Spleen (tissue), 13 donors: Measurements from ENCODE around the gene ATP10A. TPM values are rescaled to one million over a fixed set of nuclear protein-coding genes. Genes with fewer than 3 reads are reported as not detected.

Experiments used
- DNase-seq: peaks from one replicate; pipeline ENCODE4 v3.0.0-alpha.2; 2020
- H3K27ac ChIP-seq, 8 donors: fragments of 200-600 bp; sonication (generic) in 7 of 8; 1 replicate in 4 of 8; 2 replicates in 4 of 8; pipeline versions ENCODE4 v1.5.0 to v1.8.0; 2016 to 2021; ENCODE audit warnings: inconsistent platforms in 4 of 8, mild to moderate bottlenecking in 4 of 8, moderate library complexity in 1 of 8
- H3K27me3 ChIP-seq, 7 donors: fragments of 200-600 bp; sonication (generic) in 6 of 7; replicated peaks in 1 of 7; 1 replicate in 4 of 7; 2 replicates in 3 of 7; pipeline versions ENCODE4 v1.5.0 to v1.8.0; 2016 to 2021; ENCODE audit warnings: inconsistent platforms in 3 of 7, mild to moderate bottlenecking in 1 of 7
- H3K36me3 ChIP-seq, 6 donors: fragments of 200-600 bp; sonication (generic) in 5 of 6; 1 replicate in 4 of 6; 2 replicates in 2 of 6; pipeline versions ENCODE4 v1.5.0 to v1.8.0; 2016 to 2021; ENCODE audit warnings: inconsistent platforms in 2 of 6
- H3K4me1 ChIP-seq, 6 donors: fragments of 200-600 bp; sonication (generic) in 5 of 6; 1 replicate in 3 of 6; 2 replicates in 3 of 6; pipeline versions ENCODE4 v1.5.0 to v1.8.0; 2016 to 2021; ENCODE audit warnings: inconsistent platforms in 3 of 6
- H3K4me3 ChIP-seq, 8 donors: fragments of 200-600 bp; sonication (generic) in 7 of 8; 1 replicate in 4 of 8; 2 replicates in 4 of 8; pipeline versions ENCODE4 v1.5.0 to v1.8.0; 2016 to 2021; ENCODE audit warnings: inconsistent platforms in 4 of 8, mild to moderate bottlenecking in 4 of 8, moderate library complexity in 2 of 8
- H3K9me3 ChIP-seq, 8 donors: fragments of 200-600 bp; sonication (generic) in 7 of 8; 1 replicate in 4 of 8; 2 replicates in 4 of 8; pipeline versions ENCODE4 v1.5.0 to v1.8.0; 2016 to 2021; ENCODE audit warnings: inconsistent platforms in 4 of 8
- POLR2A ChIP-seq, 3 donors: fragments of 450-650 bp; IDR thresholded peaks; one replicate each; pipeline ENCODE4 v1.5.1; 2017; ENCODE audit warnings: antibody characterized with exemption in 3 of 3, mild to moderate bottlenecking in 1 of 3
- POLR2AphosphoS5 ChIP-seq, 3 donors: sonication (generic); formaldehyde crosslinking; IDR thresholded peaks; one replicate each; pipeline ENCODE4 v1.5.1; 2017; ENCODE audit warnings: antibody characterized with exemption in 3 of 3
- WGBS, 5 donors: extraction: QIAGEN DNeasy Blood & Tissue Kit in 3 of 5; methylation state at CpG; one replicate each; pipeline versions ENCODE4 v1.1.5 to v1.1.7; 2013 to 2018; 5-methylcytosine and 5-hydroxymethylcytosine counted together
- intact Hi-C: fragments of 100-400 bp; cut with DNase I; formaldehyde crosslinking; loops from one replicate; pipeline ENCODE4 v1.15.0; 2023; ENCODE audit warnings: low total_unique reads
- long read RNA-seq, 2 donors: transcript quantifications; one replicate each; lab custom pipeline, GENCODE V29; 2026
- polyA plus RNA-seq, 3 donors: library from polyadenylated mRNA; stranded (reverse); fragments of 200-250 nt; gene quantifications; one replicate each; pipeline ENCODE4 v1.2.1, GENCODE V29; 2013
- total RNA-seq, 7 donors: library from RNA; depleted of rRNA in 3 of 7; stranded (reverse); fragments of >200 nt in 3 of 7; fragmentation: NEBNext Ultra II Directional in 4 of 7; extraction: Animal tissue kit (Norgen Biotek cat#: 25700) in 4 of 7; gene quantifications; one replicate each; pipeline versions ENCODE4 v1.1.0 to v1.2.1, GENCODE V29; 2016 to 2021
- TF ChIP-seq, protein P1 (sequence below), 11 experiments: fragments of 200-600 bp in 7 of 11; fragments of 450-650 bp in 4 of 11; sonication (generic) in 4 of 11; IDR thresholded peaks in 8 of 11; conservative IDR thresholded peaks in 3 of 11; 1 replicate in 7 of 11; 2 replicates in 4 of 11; pipeline versions ENCODE4 v1.4.0 to v1.8.0; 2016 to 2021; ENCODE audit warnings: antibody characterized with exemption in 11 of 11, inconsistent platforms in 4 of 11, mild to moderate bottlenecking in 1 of 11
- donor health status: healthy with polysubstance abuse.
- donor health status: DM: no; HTN: no; CAD: no; lungs with moderate emphysema.
- donor health status: DM: no; HTN: no; CAD: no.
- donor health status: Bipolar disorder and iron deficiency.
- donor health status: healthy.
- donor health status: DM: no; HTN: no; CAD: no.
- donor health status: DM: yes; HTN: yes; CAD: no.

Gene ATP10A, protein sequence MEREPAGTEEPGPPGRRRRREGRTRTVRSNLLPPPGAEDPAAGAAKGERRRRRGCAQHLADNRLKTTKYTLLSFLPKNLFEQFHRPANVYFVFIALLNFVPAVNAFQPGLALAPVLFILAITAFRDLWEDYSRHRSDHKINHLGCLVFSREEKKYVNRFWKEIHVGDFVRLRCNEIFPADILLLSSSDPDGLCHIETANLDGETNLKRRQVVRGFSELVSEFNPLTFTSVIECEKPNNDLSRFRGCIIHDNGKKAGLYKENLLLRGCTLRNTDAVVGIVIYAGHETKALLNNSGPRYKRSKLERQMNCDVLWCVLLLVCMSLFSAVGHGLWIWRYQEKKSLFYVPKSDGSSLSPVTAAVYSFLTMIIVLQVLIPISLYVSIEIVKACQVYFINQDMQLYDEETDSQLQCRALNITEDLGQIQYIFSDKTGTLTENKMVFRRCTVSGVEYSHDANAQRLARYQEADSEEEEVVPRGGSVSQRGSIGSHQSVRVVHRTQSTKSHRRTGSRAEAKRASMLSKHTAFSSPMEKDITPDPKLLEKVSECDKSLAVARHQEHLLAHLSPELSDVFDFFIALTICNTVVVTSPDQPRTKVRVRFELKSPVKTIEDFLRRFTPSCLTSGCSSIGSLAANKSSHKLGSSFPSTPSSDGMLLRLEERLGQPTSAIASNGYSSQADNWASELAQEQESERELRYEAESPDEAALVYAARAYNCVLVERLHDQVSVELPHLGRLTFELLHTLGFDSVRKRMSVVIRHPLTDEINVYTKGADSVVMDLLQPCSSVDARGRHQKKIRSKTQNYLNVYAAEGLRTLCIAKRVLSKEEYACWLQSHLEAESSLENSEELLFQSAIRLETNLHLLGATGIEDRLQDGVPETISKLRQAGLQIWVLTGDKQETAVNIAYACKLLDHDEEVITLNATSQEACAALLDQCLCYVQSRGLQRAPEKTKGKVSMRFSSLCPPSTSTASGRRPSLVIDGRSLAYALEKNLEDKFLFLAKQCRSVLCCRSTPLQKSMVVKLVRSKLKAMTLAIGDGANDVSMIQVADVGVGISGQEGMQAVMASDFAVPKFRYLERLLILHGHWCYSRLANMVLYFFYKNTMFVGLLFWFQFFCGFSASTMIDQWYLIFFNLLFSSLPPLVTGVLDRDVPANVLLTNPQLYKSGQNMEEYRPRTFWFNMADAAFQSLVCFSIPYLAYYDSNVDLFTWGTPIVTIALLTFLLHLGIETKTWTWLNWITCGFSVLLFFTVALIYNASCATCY (N-terminal part only)
- total RNA-seq: 1 to 10 TPM; 1.8 to 8.6 (median 4.5) TPM
- 1 to 10 TPM in 1 of 3 donors, under 1 TPM in 2; 0.54 to 1.0 (median 0.64) TPM for polyA plus RNA-seq
- long read RNA-seq, donor 1: 0 reads
- long read RNA-seq, donor 2: 0 reads

DNA sequence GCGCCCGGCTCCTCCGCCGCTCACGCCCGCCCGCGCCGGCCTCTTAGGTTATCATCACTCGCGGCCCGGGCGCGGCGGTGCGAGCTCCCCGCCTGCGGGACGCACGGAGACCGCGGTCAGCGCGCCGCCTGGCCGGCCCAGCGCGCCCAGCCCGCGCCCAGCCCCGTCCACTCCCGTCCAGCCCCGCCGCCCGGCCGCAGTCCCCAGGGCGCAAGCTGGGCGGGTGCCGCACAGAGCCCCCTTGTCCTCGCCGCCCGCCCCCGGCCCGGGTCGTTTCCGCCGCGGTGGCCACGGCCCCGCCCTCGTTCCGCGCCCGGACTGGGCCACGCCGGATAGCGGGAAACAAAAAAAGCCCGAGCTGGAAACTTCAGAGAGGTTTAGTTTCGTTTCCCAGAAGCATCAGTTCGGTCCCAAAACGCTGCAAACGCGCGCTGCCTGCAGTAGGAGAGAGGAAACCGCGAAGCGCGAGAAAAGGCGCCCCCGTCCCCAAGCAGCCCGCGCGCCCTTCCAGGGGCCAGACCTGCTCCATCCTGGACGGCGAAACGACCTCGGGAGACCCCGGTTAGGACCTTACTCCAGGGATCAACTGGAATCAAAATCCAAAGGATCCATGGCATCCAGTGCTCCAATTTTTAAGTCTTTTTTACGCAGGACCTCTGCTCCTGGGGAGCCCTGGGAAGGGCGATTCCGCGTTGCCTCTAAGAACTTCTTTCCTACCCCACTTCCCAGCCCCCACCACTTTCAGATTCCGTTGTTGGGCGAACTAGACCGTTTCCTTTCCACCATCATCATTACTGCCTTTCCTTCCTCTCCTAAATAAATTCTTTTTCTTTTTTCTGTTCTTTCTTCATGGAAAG lies at the start of gene ATP10A:
Gene ATP10A (minus strand): TSS at position 217 of the 857 bp plus-strand sequence. CDS start 231 bp downstream, outside the sequence.
- 1 to 10% (median 2%) methylated on average over 30 to 85 of the region's 85 CpGs for WGBS, 5 donors
- Histone ChIP-seq H3K27me3 (peaks cover 2 to 66% (median 20%) of the 10 kb centered on the region in 7 donors), H3K36me3 (no peaks in the 10 kb centered on the region), H3K9me3 (no peaks in the 10 kb centered on the region), H3K27ac (peak within 1 kb of the TSS in 6 of 8 donors; percentile 20 to 77 (median 60)), H3K4me1 (peaks cover 6 to 53% (median 23%) of the 10 kb centered on the region in 6 donors), H3K4me3 (peak within 1 kb of the TSS; percentile 35 to 80 (median 56))
- intact Hi-C loops: no loop called here
- TF ChIP-seq POLR2A (IDR thresholded peaks at IDR 0.05): no peak
- TF ChIP-seq, protein P1, sequence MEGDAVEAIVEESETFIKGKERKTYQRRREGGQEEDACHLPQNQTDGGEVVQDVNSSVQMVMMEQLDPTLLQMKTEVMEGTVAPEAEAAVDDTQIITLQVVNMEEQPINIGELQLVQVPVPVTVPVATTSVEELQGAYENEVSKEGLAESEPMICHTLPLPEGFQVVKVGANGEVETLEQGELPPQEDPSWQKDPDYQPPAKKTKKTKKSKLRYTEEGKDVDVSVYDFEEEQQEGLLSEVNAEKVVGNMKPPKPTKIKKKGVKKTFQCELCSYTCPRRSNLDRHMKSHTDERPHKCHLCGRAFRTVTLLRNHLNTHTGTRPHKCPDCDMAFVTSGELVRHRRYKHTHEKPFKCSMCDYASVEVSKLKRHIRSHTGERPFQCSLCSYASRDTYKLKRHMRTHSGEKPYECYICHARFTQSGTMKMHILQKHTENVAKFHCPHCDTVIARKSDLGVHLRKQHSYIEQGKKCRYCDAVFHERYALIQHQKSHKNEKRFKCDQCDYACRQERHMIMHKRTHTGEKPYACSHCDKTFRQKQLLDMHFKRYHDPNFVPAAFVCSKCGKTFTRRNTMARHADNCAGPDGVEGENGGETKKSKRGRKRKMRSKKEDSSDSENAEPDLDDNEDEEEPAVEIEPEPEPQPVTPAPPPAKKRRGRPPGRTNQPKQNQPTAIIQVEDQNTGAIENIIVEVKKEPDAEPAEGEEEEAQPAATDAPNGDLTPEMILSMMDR (IDR thresholded peaks at IDR 0.05 in 8 of 11, conservative IDR thresholded peaks at IDR 0.05 in 3 of 11): no peak
- no peak for TF ChIP-seq POLR2AphosphoS5 (IDR thresholded peaks at IDR 0.05)
- no peak for DNase-seq

DNA sequence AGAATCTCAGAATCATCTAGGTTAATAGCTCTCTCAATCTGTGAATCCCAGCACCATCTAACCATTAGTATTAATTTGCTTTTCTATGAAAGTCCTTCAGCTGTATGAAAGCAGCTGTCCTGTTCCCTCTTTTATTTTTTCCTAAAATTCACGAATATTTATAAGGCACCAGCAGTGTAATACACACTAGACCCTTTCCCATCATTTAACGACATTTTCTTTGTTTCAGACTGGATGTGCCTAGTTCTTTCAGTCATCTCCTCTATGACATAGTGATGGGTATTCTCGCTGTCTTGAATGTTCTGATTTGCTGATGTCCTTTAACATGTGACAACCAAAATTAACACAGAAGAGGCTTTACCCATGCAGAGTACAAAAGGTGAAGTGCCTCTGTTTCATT lies 48.9 kb upstream of the ATP10A start:
- WGBS, 5 donors: 70 to 88% (median 79%) methylated on average over 3 of the region's 3 CpGs
- intact Hi-C loops: no loop called here
- H3K9me3 ChIP-seq: peaks cover 0 to 12% (median 7%) of the 10 kb centered on the region in 8 donors
- DNase-seq: no peak
- H3K36me3 ChIP-seq: no peaks in the 10 kb centered on the region
- no peaks in the 10 kb centered on the region for H3K4me1 ChIP-seq
- H3K27ac ChIP-seq: no peak overlapping the region
- H3K4me3 ChIP-seq: no peak overlapping the region
- TF ChIP-seq POLR2AphosphoS5 (IDR thresholded peaks at IDR 0.05) (no peak), POLR2A (IDR thresholded peaks at IDR 0.05) (no peak)
- TF ChIP-seq, protein P1 (IDR thresholded peaks at IDR 0.05 in 8 of 11, conservative IDR thresholded peaks at IDR 0.05 in 3 of 11): no peak
- H3K27me3 ChIP-seq: no peaks in the 10 kb centered on the region

DNA sequence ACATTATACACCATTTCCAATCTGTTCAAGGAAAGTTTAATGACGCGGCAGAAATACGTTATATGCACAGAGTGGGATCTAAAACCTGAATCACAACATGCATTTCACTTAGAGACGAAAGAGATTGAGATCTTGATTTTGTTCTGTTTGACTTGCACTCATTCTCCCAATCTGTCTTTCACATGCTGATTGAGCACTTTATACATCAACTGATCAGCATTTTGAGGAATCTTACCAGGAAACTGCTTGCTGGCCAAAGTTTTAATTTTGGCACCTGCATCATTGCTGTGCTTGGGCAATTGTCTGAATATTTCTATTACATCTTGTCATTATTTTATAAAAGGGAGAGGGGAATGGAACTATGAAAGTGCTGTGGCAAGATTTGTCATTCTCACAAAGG lies 47.7 kb upstream of the ATP10A start:
- Histone ChIP-seq H3K36me3 (no peaks in the 10 kb centered on the region), H3K27ac (no peak overlapping the region), H3K4me3 (no peak overlapping the region), H3K9me3 (peaks cover 0 to 12% (median 7%) of the 10 kb centered on the region in 8 donors), H3K27me3 (no peaks in the 10 kb centered on the region), H3K4me1 (no peaks in the 10 kb centered on the region)
- TF ChIP-seq POLR2AphosphoS5 (IDR thresholded peaks at IDR 0.05) (no peak), POLR2A (IDR thresholded peaks at IDR 0.05) (no peak)
- TF ChIP-seq, protein P1 (IDR thresholded peaks at IDR 0.05 in 8 of 11, conservative IDR thresholded peaks at IDR 0.05 in 3 of 11): no peak
- DNase-seq: no peak
- WGBS, 5 donors: 84 to 90% (median 88%) methylated on average over 4 of the region's 4 CpGs
- intact Hi-C loops: no loop called here
